Liver (tissue), 9 donors: Measurements from ENCODE around the gene CYTH3. TPM values are rescaled to one million over a fixed set of nuclear protein-coding genes. Genes with fewer than 3 reads are reported as not detected.

Experiments
- DNase-seq: peaks from one replicate; pipeline ENCODE4 v3.0.0-alpha.2; 2017; ENCODE audit warnings: low spot score
- H3K27ac ChIP-seq, 2 donors: one replicate each; pipeline ENCODE4 v1.7.0; 2013; ENCODE audit warnings: inconsistent platforms in 2 of 2, low read length in 2 of 2, control low read depth in 1 of 2, low read depth in 1 of 2, mild to moderate bottlenecking in 1 of 2
- H3K27me3 ChIP-seq, 4 donors: one replicate each; pipeline versions ENCODE4 v1.6.1 to v1.7.0; 2013; ENCODE audit warnings: low read length in 3 of 4, inconsistent platforms in 1 of 4, mild to moderate bottlenecking in 1 of 4, moderate library complexity in 1 of 4; ENCODE audit not compliant: control insufficient read depth in 4 of 4, insufficient read depth in 4 of 4
- H3K36me3 ChIP-seq, 4 donors: one replicate each; pipeline versions ENCODE4 v1.6.1 to v1.7.0; 2013; ENCODE audit warnings: low read length in 3 of 4, mild to moderate bottlenecking in 3 of 4, low read depth in 1 of 4, moderate library complexity in 1 of 4; ENCODE audit not compliant: control insufficient read depth in 4 of 4, insufficient read depth in 3 of 4
- H3K4me1 ChIP-seq, 4 donors: one replicate each; pipeline versions ENCODE4 v1.6.1 to v1.7.0; 2013; ENCODE audit warnings: low read length in 3 of 4, mild to moderate bottlenecking in 3 of 4, moderate library complexity in 1 of 4; ENCODE audit not compliant: control insufficient read depth in 4 of 4, insufficient read depth in 4 of 4
- H3K4me3 ChIP-seq, 3 donors: one replicate each; pipeline versions ENCODE4 v1.6.1 to v1.7.0; 2013; ENCODE audit warnings: low read length in 3 of 3, control low read depth in 1 of 3, low read depth in 1 of 3, mild to moderate bottlenecking in 1 of 3
- H3K9ac ChIP-seq, 2 donors: one replicate each; pipeline ENCODE4 v1.7.0; 2013; ENCODE audit warnings: low read length in 2 of 2, mild to moderate bottlenecking in 2 of 2, moderate library complexity in 2 of 2, control low read depth in 1 of 2, low read depth in 1 of 2
- H3K9me3 ChIP-seq, 4 donors: one replicate each; pipeline versions ENCODE4 v1.6.1 to v1.7.0; 2013; ENCODE audit warnings: low read length in 3 of 4; ENCODE audit not compliant: control insufficient read depth in 4 of 4
- EGR1 ChIP-seq, 2 donors: IDR thresholded peaks; 2 replicates each; pipeline ENCODE4 v1.6.1; 2016 to 2018; ENCODE audit warnings: antibody characterized with exemption in 2 of 2, low read depth in 2 of 2
- FOXA1 ChIP-seq: IDR thresholded peaks from 2 replicates; pipeline ENCODE4 v1.6.1; 2016; ENCODE audit warnings: antibody characterized with exemption
- FOXA2 ChIP-seq: IDR thresholded peaks from 2 replicates; pipeline ENCODE4 v1.6.1; 2016; ENCODE audit warnings: antibody characterized with exemption
- GABPA ChIP-seq, 2 donors: IDR thresholded peaks in 1 of 2; conservative IDR thresholded peaks in 1 of 2; 2 replicates each; pipeline ENCODE4 v1.6.1; 2016; ENCODE audit warnings: antibody characterized with exemption in 2 of 2, mild to moderate bottlenecking in 1 of 2, moderate library complexity in 1 of 2
- HNF4A ChIP-seq, 2 donors: conservative IDR thresholded peaks; 2 replicates each; pipeline ENCODE4 v1.6.1; 2016; ENCODE audit warnings: antibody characterized with exemption in 2 of 2, mild to moderate bottlenecking in 2 of 2
- HNF4G ChIP-seq: IDR thresholded peaks from 2 replicates; pipeline ENCODE4 v1.6.1; 2016; ENCODE audit warnings: antibody characterized with exemption
- JUND ChIP-seq, 2 donors: IDR thresholded peaks; 2 replicates each; pipeline ENCODE4 v1.6.1; 2016; ENCODE audit warnings: antibody characterized with exemption in 2 of 2
- NR2F2 ChIP-seq: IDR thresholded peaks from 2 replicates; pipeline ENCODE4 v1.6.1; 2016; ENCODE audit warnings: antibody characterized with exemption
- RAD21 ChIP-seq, 2 donors: IDR thresholded peaks; 2 replicates each; pipeline ENCODE4 v1.6.1; 2016; ENCODE audit warnings: antibody characterized with exemption in 2 of 2, mild to moderate bottlenecking in 2 of 2
- RXRA ChIP-seq, 2 donors: IDR thresholded peaks; 2 replicates each; pipeline ENCODE4 v1.6.1; 2017 to 2018; ENCODE audit warnings: antibody characterized with exemption in 2 of 2, mild to moderate bottlenecking in 1 of 2
- SP1 ChIP-seq: IDR thresholded peaks from 2 replicates; pipeline ENCODE4 v1.6.1; 2018; ENCODE audit warnings: antibody characterized with exemption, mild to moderate bottlenecking
- TAF1 ChIP-seq: conservative IDR thresholded peaks from 2 replicates; pipeline ENCODE4 v1.6.1; 2016; ENCODE audit warnings: antibody characterized with exemption, mild to moderate bottlenecking
- YY1 ChIP-seq: IDR thresholded peaks from 2 replicates; pipeline ENCODE4 v1.6.1; 2016; ENCODE audit warnings: antibody characterized with exemption, mild to moderate bottlenecking
- WGBS: extraction: QIAGEN DNeasy Blood & Tissue Kit; methylation state at CpG from one replicate; pipeline ENCODE4 v1.1.7; 2013; 5-methylcytosine and 5-hydroxymethylcytosine counted together
- polyA plus RNA-seq, 2 donors: library from polyadenylated mRNA; stranded (reverse) in 1 of 2; unstranded in 1 of 2; fragments of 200-250 nt in 1 of 2; fragments of >200 nt in 1 of 2; fragmentation: Nextera tagmentation in 1 of 2; extraction: Ambion mirVana in 1 of 2; gene quantifications; one replicate each; pipeline versions ENCODE4 v1.2.1 to v1.2.3, GENCODE V29; 2013 to 2015
- total RNA-seq, 2 donors: library from RNA; depleted of rRNA; stranded (reverse); fragments of >200 nt; gene quantifications; one replicate each; pipeline ENCODE4 v1.2.3, GENCODE V29; 2014
- TF ChIP-seq, protein P1 (sequence below): IDR thresholded peaks from 2 replicates; pipeline ENCODE4 v1.6.1; 2016; ENCODE audit warnings: antibody characterized with exemption
- TF ChIP-seq, protein P2 (sequence below): IDR thresholded peaks from 2 replicates; pipeline ENCODE4 v1.6.1; 2016; ENCODE audit warnings: antibody characterized with exemption
- TF ChIP-seq, protein P3 (sequence below): IDR thresholded peaks from 2 replicates; pipeline ENCODE4 v1.6.1; 2016; ENCODE audit warnings: antibody characterized with exemption
- TF ChIP-seq, protein P4 (sequence below): fragments of 150-350 bp; IDR thresholded peaks from 2 replicates; pipeline ENCODE4 v1.5.1; 2017; ENCODE audit warnings: improper control_type of control experiment, low read depth, low read length; ENCODE audit not compliant: missing input control
- donor health status: healthy.
- donor health status: healthy.
- donor health status: healthy.
- donor health status: healthy.
- donor health status: healthy.

Gene CYTH3
- total and polyA plus RNA-seq, 4 donors, result 1.1 to 6.3 (median 3.7) TPM

DNA sequence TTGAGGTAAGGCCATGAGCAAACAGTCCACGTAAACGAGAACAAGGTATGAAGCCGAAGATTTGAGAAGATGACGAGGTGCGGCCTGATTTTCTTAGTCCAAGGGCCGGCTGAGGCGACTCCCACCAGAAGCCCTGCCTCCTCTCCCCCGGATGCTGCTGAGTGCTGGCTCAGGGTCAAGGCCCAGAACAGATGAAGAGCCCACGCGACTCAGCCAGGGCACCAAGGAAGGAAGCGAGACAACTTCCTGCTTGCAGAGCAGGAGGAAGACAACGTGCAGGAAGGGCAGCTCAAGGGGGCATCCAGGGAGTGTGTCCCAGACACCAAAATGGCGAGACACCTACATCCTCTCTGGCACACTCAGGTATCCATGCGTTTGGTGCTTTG lies 99.5 kb downstream of the CYTH3 start:
- DNase-seq, result no peak
- no peak for TF ChIP-seq RXRA (IDR thresholded peaks at IDR 0.05)
- no peak for TF ChIP-seq YY1
- TF ChIP-seq SP1, result no peak
- TF ChIP-seq HNF4G, result no peak
- TF ChIP-seq RAD21 (IDR thresholded peaks at IDR 0.05), result no peak
- TF ChIP-seq EGR1 (IDR thresholded peaks at IDR 0.05; ENCODE audit: low read depth in 2 of 2), result no peak
- no peak for TF ChIP-seq FOXA2
- TF ChIP-seq GABPA (IDR thresholded peaks at IDR 0.05 in 1 of 2, conservative IDR thresholded peaks at IDR 0.05 in 1 of 2), result no peak
- no peak for TF ChIP-seq HNF4A (conservative IDR thresholded peaks at IDR 0.05)
- no peaks in the 10 kb centered on the region for H3K27me3 ChIP-seq
- H3K4me3 ChIP-seq, result no peak overlapping the region
- H3K9me3 ChIP-seq, result no peaks in the 10 kb centered on the region
- H3K36me3 ChIP-seq, result no peaks in the 10 kb centered on the region
- H3K9ac ChIP-seq, result no peak overlapping the region
- 77% methylated on average over 14 of the region's 14 CpGs for WGBS
- no peak overlapping the region for H3K27ac ChIP-seq
- no peaks in the 10 kb centered on the region for H3K4me1 ChIP-seq

DNA sequence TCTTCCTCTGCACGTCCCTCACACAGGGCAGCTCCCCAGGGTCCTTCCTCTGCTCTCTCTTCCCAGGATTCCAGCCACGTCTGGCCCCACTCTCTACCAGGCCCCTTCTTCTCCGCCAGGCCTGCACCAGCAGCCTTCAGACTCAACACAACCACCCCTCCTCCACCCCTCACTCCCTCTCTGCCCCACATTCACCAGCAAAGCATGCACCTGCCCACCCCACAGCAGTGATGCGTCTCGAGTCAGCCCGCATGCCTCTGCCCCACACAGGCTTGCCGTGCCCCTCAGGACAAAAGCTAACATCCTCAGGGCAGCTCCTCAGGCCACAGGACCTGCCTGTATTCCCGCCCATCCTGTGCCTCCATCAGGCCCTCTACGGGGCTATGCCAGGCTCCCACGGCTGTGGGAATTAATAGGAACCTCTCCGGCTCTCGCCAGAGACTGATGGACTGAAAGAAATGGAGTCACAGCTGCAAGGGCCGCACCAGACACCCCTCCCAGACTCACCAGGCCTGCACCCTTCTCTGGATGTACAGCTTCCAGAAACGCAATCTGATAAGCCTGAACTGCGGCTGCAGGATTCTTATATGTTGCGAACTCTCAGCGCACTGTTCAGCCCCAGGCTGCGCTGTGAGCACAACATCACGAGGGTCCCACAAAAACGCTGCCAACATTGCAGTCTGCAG lies 100.1 kb downstream of the CYTH3 start:
- no peaks in the 10 kb centered on the region for H3K4me1 ChIP-seq
- no peak overlapping the region for H3K27ac ChIP-seq
- DNase-seq, result no peak
- 92% methylated on average over 20 of the region's 20 CpGs for WGBS
- H3K27me3 ChIP-seq, result no peaks in the 10 kb centered on the region
- no peak overlapping the region for H3K4me3 ChIP-seq
- H3K9ac ChIP-seq, result no peak overlapping the region
- TF ChIP-seq, protein P1, sequence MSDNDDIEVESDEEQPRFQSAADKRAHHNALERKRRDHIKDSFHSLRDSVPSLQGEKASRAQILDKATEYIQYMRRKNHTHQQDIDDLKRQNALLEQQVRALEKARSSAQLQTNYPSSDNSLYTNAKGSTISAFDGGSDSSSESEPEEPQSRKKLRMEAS, result no peak
- no peak for TF ChIP-seq RXRA (IDR thresholded peaks at IDR 0.05)
- no peak for TF ChIP-seq TAF1
- TF ChIP-seq, protein P2, sequence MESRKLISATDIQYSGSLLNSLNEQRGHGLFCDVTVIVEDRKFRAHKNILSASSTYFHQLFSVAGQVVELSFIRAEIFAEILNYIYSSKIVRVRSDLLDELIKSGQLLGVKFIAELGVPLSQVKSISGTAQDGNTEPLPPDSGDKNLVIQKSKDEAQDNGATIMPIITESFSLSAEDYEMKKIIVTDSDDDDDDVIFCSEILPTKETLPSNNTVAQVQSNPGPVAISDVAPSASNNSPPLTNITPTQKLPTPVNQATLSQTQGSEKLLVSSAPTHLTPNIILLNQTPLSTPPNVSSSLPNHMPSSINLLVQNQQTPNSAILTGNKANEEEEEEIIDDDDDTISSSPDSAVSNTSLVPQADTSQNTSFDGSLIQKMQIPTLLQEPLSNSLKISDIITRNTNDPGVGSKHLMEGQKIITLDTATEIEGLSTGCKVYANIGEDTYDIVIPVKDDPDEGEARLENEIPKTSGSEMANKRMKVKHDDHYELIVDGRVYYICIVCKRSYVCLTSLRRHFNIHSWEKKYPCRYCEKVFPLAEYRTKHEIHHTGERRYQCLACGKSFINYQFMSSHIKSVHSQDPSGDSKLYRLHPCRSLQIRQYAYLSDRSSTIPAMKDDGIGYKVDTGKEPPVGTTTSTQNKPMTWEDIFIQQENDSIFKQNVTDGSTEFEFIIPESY, result no peak
- TF ChIP-seq EGR1 (IDR thresholded peaks at IDR 0.05; ENCODE audit: low read depth in 2 of 2), result no peak
- TF ChIP-seq FOXA2, result no peak
- no peak for TF ChIP-seq NR2F2
- TF ChIP-seq, protein P3, sequence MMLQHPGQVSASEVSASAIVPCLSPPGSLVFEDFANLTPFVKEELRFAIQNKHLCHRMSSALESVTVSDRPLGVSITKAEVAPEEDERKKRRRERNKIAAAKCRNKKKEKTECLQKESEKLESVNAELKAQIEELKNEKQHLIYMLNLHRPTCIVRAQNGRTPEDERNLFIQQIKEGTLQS, result no peak
- TF ChIP-seq RAD21 (IDR thresholded peaks at IDR 0.05), result no peak
- no peak for TF ChIP-seq HNF4G
- TF ChIP-seq FOXA1, result no peak
- TF ChIP-seq YY1, result no peak
- TF ChIP-seq GABPA (IDR thresholded peaks at IDR 0.05 in 1 of 2, conservative IDR thresholded peaks at IDR 0.05 in 1 of 2), result no peak
- no peak for TF ChIP-seq JUND (IDR thresholded peaks at IDR 0.05)
- H3K36me3 ChIP-seq, result no peaks in the 10 kb centered on the region
- H3K9me3 ChIP-seq, result no peaks in the 10 kb centered on the region

DNA sequence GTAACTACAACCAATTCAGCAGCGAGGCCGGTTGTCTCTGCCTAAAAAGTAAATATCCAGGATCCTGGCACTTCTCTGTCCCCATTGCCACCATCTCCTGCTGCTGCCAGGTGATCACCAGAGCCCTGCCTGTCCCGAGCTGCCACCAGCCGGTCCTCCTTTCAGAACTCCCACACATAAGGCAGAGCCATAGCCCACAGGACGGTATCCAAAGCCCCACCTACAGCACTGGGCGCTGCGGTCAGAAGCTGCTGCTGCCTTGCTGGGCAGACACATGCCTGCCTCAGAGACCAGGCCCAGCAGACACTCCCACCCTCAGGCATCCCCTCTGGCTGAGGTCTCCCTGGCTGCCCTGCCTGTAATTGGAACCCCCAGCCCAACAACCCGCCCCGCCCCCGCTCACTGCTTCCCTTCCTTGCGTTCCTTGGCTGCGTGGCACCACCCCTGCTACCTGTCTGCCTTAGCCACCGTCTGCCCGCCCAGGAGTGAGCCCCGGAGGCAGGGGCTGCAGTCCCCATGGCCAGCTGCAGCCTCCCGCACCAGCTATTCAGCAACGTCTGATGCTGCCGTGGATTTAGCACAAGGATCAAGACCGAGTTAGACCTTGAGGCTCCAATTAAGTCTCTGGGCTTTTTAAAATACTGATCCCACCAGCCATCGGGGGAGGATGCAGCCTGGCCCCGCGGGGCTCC lies 100.7 kb downstream of the CYTH3 start:
- no peak overlapping the region for H3K27ac ChIP-seq
- H3K27me3 ChIP-seq, result no peaks in the 10 kb centered on the region
- H3K9ac ChIP-seq, result no peak overlapping the region
- WGBS, result 84% methylated on average over 22 of the region's 22 CpGs
- DNase-seq, result no peak
- no peak overlapping the region for H3K4me3 ChIP-seq
- H3K9me3 ChIP-seq, result no peaks in the 10 kb centered on the region
- H3K4me1 ChIP-seq, result no peaks in the 10 kb centered on the region
- no peaks in the 10 kb centered on the region for H3K36me3 ChIP-seq
- TF ChIP-seq SP1 (no peak), RAD21 (IDR thresholded peaks at IDR 0.05) (no peak), GABPA (IDR thresholded peaks at IDR 0.05 in 1 of 2, conservative IDR thresholded peaks at IDR 0.05 in 1 of 2) (no peak), FOXA1 (no peak), RXRA (IDR thresholded peaks at IDR 0.05) (no peak), NR2F2 (no peak), EGR1 (IDR thresholded peaks at IDR 0.05; ENCODE audit: low read depth in 2 of 2) (no peak), TAF1 (no peak), JUND (IDR thresholded peaks at IDR 0.05) (no peak), YY1 (no peak), FOXA2 (no peak)
- TF ChIP-seq, protein P4, sequence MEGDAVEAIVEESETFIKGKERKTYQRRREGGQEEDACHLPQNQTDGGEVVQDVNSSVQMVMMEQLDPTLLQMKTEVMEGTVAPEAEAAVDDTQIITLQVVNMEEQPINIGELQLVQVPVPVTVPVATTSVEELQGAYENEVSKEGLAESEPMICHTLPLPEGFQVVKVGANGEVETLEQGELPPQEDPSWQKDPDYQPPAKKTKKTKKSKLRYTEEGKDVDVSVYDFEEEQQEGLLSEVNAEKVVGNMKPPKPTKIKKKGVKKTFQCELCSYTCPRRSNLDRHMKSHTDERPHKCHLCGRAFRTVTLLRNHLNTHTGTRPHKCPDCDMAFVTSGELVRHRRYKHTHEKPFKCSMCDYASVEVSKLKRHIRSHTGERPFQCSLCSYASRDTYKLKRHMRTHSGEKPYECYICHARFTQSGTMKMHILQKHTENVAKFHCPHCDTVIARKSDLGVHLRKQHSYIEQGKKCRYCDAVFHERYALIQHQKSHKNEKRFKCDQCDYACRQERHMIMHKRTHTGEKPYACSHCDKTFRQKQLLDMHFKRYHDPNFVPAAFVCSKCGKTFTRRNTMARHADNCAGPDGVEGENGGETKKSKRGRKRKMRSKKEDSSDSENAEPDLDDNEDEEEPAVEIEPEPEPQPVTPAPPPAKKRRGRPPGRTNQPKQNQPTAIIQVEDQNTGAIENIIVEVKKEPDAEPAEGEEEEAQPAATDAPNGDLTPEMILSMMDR, result no peak
- TF ChIP-seq, protein P3, result no peak
- TF ChIP-seq, protein P2, result no peak
